Tibial artery (tissue), 4 donors: Measurements from ENCODE around the gene FERMT2.

ENCODE experiments used
- DNase-seq, 2 donors: peaks; one replicate each; pipeline ENCODE4 v3.0.0-alpha.2; 2019
- H3K27ac ChIP-seq, 2 donors: fragments of 200-600 bp; sonication (generic) in 1 of 2; 1 replicate in 1 of 2; 2 replicates in 1 of 2; pipeline ENCODE4 v1.5.1; 2018 to 2019; ENCODE audit warnings: mild to moderate bottlenecking in 1 of 2
- H3K27me3 ChIP-seq, 2 donors: fragments of 200-600 bp; sonication (generic) in 1 of 2; one replicate each; pipeline versions ENCODE4 v1.5.1 to v1.6.0; 2016 to 2019
- H3K36me3 ChIP-seq, 3 donors: fragments of 200-600 bp; sonication (generic) in 2 of 3; one replicate each; pipeline ENCODE4 v1.5.1; 2016 to 2019; ENCODE audit warnings: mild to moderate bottlenecking in 2 of 3
- H3K4me1 ChIP-seq, 4 donors: fragments of 200-600 bp; sonication (generic) in 2 of 4; 1 replicate in 3 of 4; 2 replicates in 1 of 4; pipeline ENCODE4 v1.5.1; 2016 to 2019
- H3K4me3 ChIP-seq, 2 donors: fragments of 200-600 bp; sonication (generic) in 1 of 2; 1 replicate in 1 of 2; 2 replicates in 1 of 2; pipeline ENCODE4 v1.5.1; 2018 to 2019; ENCODE audit warnings: mild to moderate bottlenecking in 2 of 2
- H3K9me3 ChIP-seq, 3 donors: fragments of 200-600 bp; sonication (generic) in 1 of 3; one replicate each; pipeline ENCODE4 v1.5.1; 2016 to 2019
- CTCF ChIP-seq, 2 experiments: fragments of 200-600 bp in 1 of 2; fragments of 450-650 bp in 1 of 2; IDR thresholded peaks; one replicate each; pipeline ENCODE4 v1.5.1; 2017 to 2019; ENCODE audit warnings: antibody characterized with exemption in 2 of 2, mild to moderate bottlenecking in 1 of 2, moderate library complexity in 1 of 2
- intact Hi-C: fragments of 100-400 bp; cut with DNase I; formaldehyde crosslinking; loops from one replicate; pipeline ENCODE4 v1.15.0; 2023; ENCODE audit warnings: low total_unique reads

The FERMT2 gene

GRCh38 chr14:52919971-52920370 is 30.9 kb downstream of the FERMT2 start:
- no peaks in the 10 kb centered on the region for H3K36me3 ChIP-seq
- no peaks in the 10 kb centered on the region for H3K9me3 ChIP-seq
- no peak overlapping the region for H3K4me3 ChIP-seq
- intact Hi-C loops, result no loop called here
- H3K4me1 ChIP-seq, result peaks cover 0 to 100% (median 72%) of the 10 kb centered on the region in 4 donors
- H3K27me3 ChIP-seq, result no peaks in the 10 kb centered on the region
- TF ChIP-seq CTCF (IDR thresholded peaks at IDR 0.05), result no peak
- DNase-seq, result no peak
- H3K27ac ChIP-seq, result peak overlapping the region; percentile 71 to 73

DNA sequence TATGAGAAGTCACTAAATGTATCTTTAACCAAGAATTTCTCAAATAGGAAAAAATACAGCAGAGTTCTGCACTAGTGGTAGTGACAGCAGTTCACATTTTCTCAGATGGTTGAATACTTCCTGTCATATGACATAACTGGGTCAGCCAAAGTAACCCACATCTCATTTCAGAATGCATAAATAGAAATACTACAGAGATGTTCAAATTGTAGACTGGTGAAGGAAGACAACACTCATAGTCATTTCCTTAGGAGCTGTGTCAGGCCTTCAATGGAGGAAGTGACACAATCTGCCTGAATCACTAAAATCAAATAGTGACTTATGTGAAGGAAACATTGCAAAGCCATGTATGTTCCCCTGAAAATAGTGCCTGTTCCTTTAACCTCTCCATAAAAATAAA is 32.4 kb downstream of the FERMT2 start:
- peaks cover 0 to 98% (median 64%) of the 10 kb centered on the region in 4 donors for H3K4me1 ChIP-seq
- peak overlapping the region; percentile 71 to 73 for H3K27ac ChIP-seq
- no peaks in the 10 kb centered on the region for H3K27me3 ChIP-seq
- no peaks in the 10 kb centered on the region for H3K36me3 ChIP-seq
- intact Hi-C loops, result no loop called here
- TF ChIP-seq CTCF (IDR thresholded peaks at IDR 0.05), result no peak
- no peak for DNase-seq
- H3K4me3 ChIP-seq, result no peak overlapping the region
- H3K9me3 ChIP-seq, result no peaks in the 10 kb centered on the region

DNA sequence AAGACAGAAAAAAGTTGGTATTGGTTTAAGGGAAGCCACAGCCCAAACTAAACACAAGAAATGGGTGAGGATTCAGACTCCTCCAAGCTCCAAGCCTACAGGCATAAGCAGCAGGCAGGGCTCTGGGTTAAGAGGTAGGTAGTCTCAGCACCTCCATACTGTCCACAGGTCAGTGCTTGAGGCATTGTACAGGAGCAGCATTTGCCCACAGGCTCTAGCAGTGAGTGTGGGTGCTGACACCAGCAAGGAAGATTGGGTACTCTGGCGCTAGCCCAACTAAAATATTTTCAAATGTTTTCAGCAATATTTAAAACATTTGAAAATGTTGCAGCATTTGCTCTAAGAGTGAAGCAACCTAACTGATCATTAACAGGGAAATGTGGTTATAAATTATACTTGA is 33.1 kb downstream of the FERMT2 start:
- TF ChIP-seq CTCF (IDR thresholded peaks at IDR 0.05), result no peak
- Histone ChIP-seq H3K9me3 (no peaks in the 10 kb centered on the region), H3K27me3 (no peaks in the 10 kb centered on the region), H3K4me1 (peaks cover 0 to 98% (median 57%) of the 10 kb centered on the region in 4 donors), H3K4me3 (no peak overlapping the region), H3K36me3 (no peaks in the 10 kb centered on the region), H3K27ac (peak overlapping the region; percentile 71 to 73)
- no peak for DNase-seq
- intact Hi-C loops, result no loop called here

GRCh38 chr14:52914295-52914694 is 36.6 kb downstream of the FERMT2 start:
- intact Hi-C loops, result no loop called here

GRCh38 chr14:52913271-52913670 is 37.6 kb downstream of the FERMT2 start:
- no peak overlapping the region for H3K4me3 ChIP-seq
- H3K27me3 ChIP-seq, result no peaks in the 10 kb centered on the region
- peaks cover 0 to 12% (median 0%) of the 10 kb centered on the region in 3 donors for H3K36me3 ChIP-seq
- H3K9me3 ChIP-seq, result no peaks in the 10 kb centered on the region
- no peak for DNase-seq
- intact Hi-C loops, result no loop called here
- no peak for TF ChIP-seq CTCF (IDR thresholded peaks at IDR 0.05)
- peaks cover 0 to 96% (median 34%) of the 10 kb centered on the region in 4 donors for H3K4me1 ChIP-seq
- peak overlapping the region; percentile 2 to 37 for H3K27ac ChIP-seq

More at GRCh38 chr14:52914295-52914694, 36.6 kb downstream of the FERMT2 start:
- peaks cover 0 to 98% (median 41%) of the 10 kb centered on the region in 4 donors for H3K4me1 ChIP-seq
- no peaks in the 10 kb centered on the region for H3K9me3 ChIP-seq
- no peak for TF ChIP-seq CTCF (IDR thresholded peaks at IDR 0.05)
- H3K36me3 ChIP-seq, result peaks cover 0 to 6% (median 0%) of the 10 kb centered on the region in 3 donors
- H3K4me3 ChIP-seq, result no peak overlapping the region
- no peaks in the 10 kb centered on the region for H3K27me3 ChIP-seq
- H3K27ac ChIP-seq, result peak overlapping the region; percentile 19 to 71
- no peak for DNase-seq

GRCh38 chr14:52911904-52912303 is 38.9 kb downstream of the FERMT2 start:
- H3K36me3 ChIP-seq, result peaks cover 0 to 12% (median 0%) of the 10 kb centered on the region in 3 donors
- peaks cover 0 to 96% (median 28%) of the 10 kb centered on the region in 4 donors for H3K4me1 ChIP-seq
- no peak for DNase-seq
- H3K9me3 ChIP-seq, result no peaks in the 10 kb centered on the region
- H3K27me3 ChIP-seq, result no peaks in the 10 kb centered on the region
- peak overlapping the region; percentile 37 to 40 for H3K27ac ChIP-seq
- intact Hi-C loops, result no loop called here
- TF ChIP-seq CTCF (IDR thresholded peaks at IDR 0.05), result no peak
- no peak overlapping the region for H3K4me3 ChIP-seq
